Fibroblast of villous mesenchyme (primary cell): ENCODE measurements around the gene LGALS3BP. TPM values are rescaled to one million over a fixed set of nuclear protein-coding genes. Genes with fewer than 3 reads are reported as not detected.
"Not testable (repeated sequence)": the region's sequence is repeated elsewhere in the genome, so short reads cannot be mapped to it uniquely, and the experiment has no call there.

Source experiments
- DNase-seq: peaks from one replicate; pipeline ENCODE4 v3.0.0-alpha.2; 2010; ENCODE audit warnings: low read depth
- H3K4me3 ChIP-seq: 2 replicates; pipeline ENCODE4 v1.5.1; 2011; ENCODE audit warnings: low read depth, mild to moderate bottlenecking, low read length
- CTCF ChIP-seq: IDR thresholded peaks from 2 replicates; pipeline ENCODE4 v1.5.1; 2012; ENCODE audit warnings: low read depth, mild to moderate bottlenecking, low read length; ENCODE audit not compliant: insufficient read depth
- total RNA-seq: library from RNA; depleted of rRNA; stranded (reverse); fragments of >200 nt; gene quantifications from 2 replicates; pipeline ENCODE4 v1.2.3, GENCODE V29; 2012

The LGALS3BP gene
- total RNA-seq, 1 donor, result 297 TPM

DNA sequence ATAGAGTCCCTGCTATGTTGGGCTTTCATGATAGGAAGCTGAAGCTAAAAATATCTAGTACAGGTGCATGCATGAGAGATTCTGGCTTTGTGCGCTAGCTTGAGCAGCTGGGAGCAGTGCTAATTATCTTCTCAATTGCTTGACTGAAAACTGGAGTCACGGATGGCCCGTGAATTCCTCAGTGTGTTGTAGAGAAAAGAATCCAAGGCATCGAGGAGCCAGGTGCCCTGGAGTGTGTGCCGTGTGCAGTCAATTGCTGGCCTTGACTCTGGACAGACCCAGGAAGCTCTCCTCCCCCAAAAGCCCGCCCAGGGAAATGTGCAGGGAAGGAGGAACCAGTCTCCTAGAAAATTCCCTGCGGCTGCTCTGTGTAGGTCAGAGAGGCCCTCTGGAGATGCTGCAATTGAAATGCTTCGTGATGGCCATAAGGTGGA, 14.2 kb downstream of the LGALS3BP start:
- DNase-seq, result no peak
- TF ChIP-seq CTCF, result no peak

GRCh38 chr17:78963378-78963777, 16.3 kb downstream of the LGALS3BP start:
- no peak for TF ChIP-seq CTCF

More for the DNA sequence above, 14.2 kb downstream of the LGALS3BP start:
- no peak overlapping the region for H3K4me3 ChIP-seq

GRCh38 chr17:78962984-78963348, 16.8 kb downstream of the LGALS3BP start:
- H3K4me3 ChIP-seq, DNase-seq: not testable (repeated sequence)

More at GRCh38 chr17:78963378-78963777, 16.3 kb downstream of the LGALS3BP start:
- DNase-seq, result no peak
- no peak overlapping the region for H3K4me3 ChIP-seq

DNA sequence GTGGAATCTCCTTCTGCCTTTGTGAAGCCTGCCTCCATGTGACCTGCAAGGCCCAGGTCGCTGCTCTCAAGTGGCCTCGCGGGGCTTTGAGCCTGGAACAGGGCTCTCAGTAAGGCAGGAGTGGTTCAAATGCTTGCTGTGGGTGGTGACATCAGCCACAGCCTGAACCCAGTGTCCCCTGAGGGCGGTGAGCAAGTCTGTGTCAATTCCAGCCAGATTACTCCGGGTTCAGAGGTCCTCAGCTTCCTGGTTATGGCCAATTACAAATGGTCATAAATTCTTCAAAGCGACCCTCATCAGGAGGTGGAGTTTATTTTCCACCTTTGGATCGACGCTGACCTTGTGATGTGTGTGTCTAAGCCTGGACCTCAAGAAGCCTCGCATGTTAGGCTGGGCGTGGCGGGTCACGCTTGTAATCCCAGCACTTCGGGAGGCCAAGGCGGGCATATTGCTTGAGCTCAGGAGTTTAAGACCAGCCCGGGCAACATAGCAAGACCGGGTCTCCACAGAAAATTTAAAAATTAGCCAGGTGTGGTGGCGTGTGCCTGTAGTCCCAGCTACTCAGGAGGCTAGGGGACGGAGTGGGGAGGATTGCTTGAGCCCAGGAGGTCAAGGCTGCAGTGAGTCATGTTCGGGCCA, 17.3 kb downstream of the LGALS3BP start:
- no peak for TF ChIP-seq CTCF
- no peak for DNase-seq
- no peak overlapping the region for H3K4me3 ChIP-seq

DNA sequence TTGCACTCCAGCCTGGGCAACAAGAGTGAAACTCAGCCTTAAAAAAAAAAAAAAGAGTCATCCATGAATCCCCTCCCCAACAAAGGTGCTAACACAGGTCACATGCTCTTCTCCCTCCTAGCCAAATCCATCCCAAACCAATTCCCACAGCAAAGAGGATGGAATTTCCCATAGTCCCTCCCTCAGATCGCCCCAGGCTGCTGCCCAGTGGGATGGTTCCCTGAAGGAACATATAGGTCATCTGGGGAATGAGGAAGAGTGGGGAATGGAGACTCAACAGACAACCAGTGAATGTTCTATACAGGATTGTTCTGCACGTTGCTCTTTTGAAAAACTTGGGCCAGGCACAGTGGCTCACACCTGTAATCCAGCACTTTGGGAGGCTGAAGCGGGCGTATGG, 18.2 kb downstream of the LGALS3BP start:
- no peak for TF ChIP-seq CTCF
- H3K4me3 ChIP-seq, result no peak overlapping the region
- no peak for DNase-seq

DNA sequence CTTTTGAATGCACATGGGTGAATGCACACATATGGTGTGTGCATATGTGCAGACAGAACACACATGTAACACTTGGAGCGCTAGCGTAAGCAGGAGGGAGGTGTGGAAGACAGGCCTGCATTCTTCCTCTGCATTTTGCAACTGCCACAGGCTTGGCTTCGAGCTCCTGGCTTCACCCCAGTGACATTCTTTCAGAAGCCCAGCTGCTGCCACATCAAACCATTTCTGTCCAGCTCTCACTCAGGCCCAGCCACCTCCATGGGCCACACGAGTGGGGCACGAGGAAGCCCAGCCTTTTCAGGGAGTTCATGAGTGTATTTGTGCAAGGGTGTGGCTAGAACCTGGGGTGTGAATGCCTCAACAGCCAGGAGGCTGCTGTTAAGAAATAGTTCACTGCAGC, 18.8 kb downstream of the LGALS3BP start:
- TF ChIP-seq CTCF, result no peak
- peak; percentile 46 for DNase-seq
- H3K4me3 ChIP-seq, result no peak overlapping the region

DNA sequence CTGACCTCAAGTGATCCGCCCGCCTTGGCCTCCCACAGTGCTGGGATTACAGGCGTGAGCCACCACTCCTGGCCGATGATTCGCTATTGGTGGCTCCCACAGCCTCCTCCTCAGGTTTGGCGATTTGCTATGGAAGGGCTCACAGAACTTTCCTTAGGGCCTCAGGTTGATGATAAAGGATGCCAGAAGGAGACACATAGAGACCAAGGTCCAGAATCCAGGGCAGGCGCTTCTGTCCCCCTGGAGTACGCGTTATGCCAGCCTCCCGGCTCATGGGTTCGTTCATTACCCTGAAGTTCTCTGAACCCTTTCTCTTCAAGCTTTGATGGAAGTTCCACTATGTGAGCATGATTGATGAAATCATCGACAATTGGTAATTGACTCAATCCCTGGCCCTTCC, 19.9 kb downstream of the LGALS3BP start:
- H3K4me3 ChIP-seq, result no peak overlapping the region
- TF ChIP-seq CTCF, result peak; percentile 15
- no peak for DNase-seq
